ENCODE results near the gene F7.

DNA sequence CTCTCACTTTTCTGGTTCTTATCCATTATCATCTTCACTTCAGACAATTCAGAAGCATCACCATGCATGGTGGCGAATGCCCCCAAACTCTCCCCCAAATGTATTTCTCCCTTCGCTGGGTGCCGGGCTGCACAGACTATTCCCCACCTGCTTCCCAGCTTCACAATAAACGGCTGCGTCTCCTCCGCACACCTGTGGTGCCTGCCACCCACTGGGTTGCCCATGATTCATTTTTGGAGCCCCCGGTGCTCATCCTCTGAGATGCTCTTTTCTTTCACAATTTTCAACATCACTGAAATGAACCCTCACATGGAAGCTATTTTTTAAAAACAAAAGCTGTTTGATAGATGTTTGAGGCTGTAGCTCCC, 14.2 kb downstream of the F7 start:
- TF ChIP-seq, protein P1, sequence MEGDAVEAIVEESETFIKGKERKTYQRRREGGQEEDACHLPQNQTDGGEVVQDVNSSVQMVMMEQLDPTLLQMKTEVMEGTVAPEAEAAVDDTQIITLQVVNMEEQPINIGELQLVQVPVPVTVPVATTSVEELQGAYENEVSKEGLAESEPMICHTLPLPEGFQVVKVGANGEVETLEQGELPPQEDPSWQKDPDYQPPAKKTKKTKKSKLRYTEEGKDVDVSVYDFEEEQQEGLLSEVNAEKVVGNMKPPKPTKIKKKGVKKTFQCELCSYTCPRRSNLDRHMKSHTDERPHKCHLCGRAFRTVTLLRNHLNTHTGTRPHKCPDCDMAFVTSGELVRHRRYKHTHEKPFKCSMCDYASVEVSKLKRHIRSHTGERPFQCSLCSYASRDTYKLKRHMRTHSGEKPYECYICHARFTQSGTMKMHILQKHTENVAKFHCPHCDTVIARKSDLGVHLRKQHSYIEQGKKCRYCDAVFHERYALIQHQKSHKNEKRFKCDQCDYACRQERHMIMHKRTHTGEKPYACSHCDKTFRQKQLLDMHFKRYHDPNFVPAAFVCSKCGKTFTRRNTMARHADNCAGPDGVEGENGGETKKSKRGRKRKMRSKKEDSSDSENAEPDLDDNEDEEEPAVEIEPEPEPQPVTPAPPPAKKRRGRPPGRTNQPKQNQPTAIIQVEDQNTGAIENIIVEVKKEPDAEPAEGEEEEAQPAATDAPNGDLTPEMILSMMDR (IDR thresholded peaks at IDR 0.05): no peak
- TF ChIP-seq, protein P2, sequence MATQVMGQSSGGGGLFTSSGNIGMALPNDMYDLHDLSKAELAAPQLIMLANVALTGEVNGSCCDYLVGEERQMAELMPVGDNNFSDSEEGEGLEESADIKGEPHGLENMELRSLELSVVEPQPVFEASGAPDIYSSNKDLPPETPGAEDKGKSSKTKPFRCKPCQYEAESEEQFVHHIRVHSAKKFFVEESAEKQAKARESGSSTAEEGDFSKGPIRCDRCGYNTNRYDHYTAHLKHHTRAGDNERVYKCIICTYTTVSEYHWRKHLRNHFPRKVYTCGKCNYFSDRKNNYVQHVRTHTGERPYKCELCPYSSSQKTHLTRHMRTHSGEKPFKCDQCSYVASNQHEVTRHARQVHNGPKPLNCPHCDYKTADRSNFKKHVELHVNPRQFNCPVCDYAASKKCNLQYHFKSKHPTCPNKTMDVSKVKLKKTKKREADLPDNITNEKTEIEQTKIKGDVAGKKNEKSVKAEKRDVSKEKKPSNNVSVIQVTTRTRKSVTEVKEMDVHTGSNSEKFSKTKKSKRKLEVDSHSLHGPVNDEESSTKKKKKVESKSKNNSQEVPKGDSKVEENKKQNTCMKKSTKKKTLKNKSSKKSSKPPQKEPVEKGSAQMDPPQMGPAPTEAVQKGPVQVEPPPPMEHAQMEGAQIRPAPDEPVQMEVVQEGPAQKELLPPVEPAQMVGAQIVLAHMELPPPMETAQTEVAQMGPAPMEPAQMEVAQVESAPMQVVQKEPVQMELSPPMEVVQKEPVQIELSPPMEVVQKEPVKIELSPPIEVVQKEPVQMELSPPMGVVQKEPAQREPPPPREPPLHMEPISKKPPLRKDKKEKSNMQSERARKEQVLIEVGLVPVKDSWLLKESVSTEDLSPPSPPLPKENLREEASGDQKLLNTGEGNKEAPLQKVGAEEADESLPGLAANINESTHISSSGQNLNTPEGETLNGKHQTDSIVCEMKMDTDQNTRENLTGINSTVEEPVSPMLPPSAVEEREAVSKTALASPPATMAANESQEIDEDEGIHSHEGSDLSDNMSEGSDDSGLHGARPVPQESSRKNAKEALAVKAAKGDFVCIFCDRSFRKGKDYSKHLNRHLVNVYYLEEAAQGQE (IDR thresholded peaks at IDR 0.05; ENCODE audit: insufficient read depth in 1 of 2, low read depth in 2 of 2, low read length in 1 of 2): no peak
- TF ChIP-seq POLR2AphosphoS5 (IDR thresholded peaks at IDR 0.05; ENCODE audit: low read depth, low read length): no peak

Data from Panc1 (cell line).